ENCODE measurements around the gene SMC3. TPM values are rescaled to one million over a fixed set of nuclear protein-coding genes. Genes with fewer than 3 reads are reported as not detected.
"Not testable (repeated sequence)": the region's sequence is repeated elsewhere in the genome, so short reads cannot be mapped to it uniquely, and the experiment has no call there.

The SMC3 gene
- total RNA-seq, 3 donors from 2014 or later, result 26.6 to 37.8 (median 37.0) TPM

GRCh38 chr10:110617425-110618229 lies 50.1 kb downstream of the SMC3 start:
- no peaks in the 10 kb centered on the region for H3K9me3 ChIP-seq
- no peaks in the 10 kb centered on the region for H3K27me3 ChIP-seq
- H3K4me3 ChIP-seq, result no peak overlapping the region
- H3K27ac ChIP-seq, result no peak overlapping the region
- no peak for DNase-seq (ENCODE audit: low spot score in 2 of 2)
- H3K36me3 ChIP-seq, result no peaks in the 10 kb centered on the region
- no peak for TF ChIP-seq POLR2AphosphoS5 (IDR thresholded peaks at IDR 0.05)
- no peak for TF ChIP-seq POLR2A (IDR thresholded peaks at IDR 0.05)
- no peak for TF ChIP-seq CTCF (IDR thresholded peaks at IDR 0.05)
- intact Hi-C loops (cut with DNase I; ENCODE audit: low total_unique reads), result no loop called here
- no peaks in the 10 kb centered on the region for H3K4me1 ChIP-seq

- no peak for TF ChIP-seq POLR2AphosphoS5 (IDR thresholded peaks at IDR 0.05)
- no peak for TF ChIP-seq POLR2A (IDR thresholded peaks at IDR 0.05)
- no peak for TF ChIP-seq CTCF (IDR thresholded peaks at IDR 0.05)
- Histone ChIP-seq H3K27me3 (no peaks in the 10 kb centered on the region), H3K4me1 (no peaks in the 10 kb centered on the region), H3K27ac (no peak overlapping the region), H3K4me3 (no peak overlapping the region), H3K36me3 (no peaks in the 10 kb centered on the region), H3K9me3 (no peaks in the 10 kb centered on the region)
- DNase-seq (ENCODE audit: low spot score in 2 of 2), result no peak
- intact Hi-C loops (cut with DNase I; ENCODE audit: low total_unique reads), result no loop called here
Measured at GRCh38 chr10:110618230-110618610, 50.7 kb downstream of the SMC3 start.

GRCh38 chr10:110619514-110620397 lies 52.3 kb downstream of the SMC3 start:
- no peaks in the 10 kb centered on the region for H3K36me3 ChIP-seq
- DNase-seq (ENCODE audit: low spot score in 2 of 2), result no peak
- TF ChIP-seq POLR2AphosphoS5 (IDR thresholded peaks at IDR 0.05), result no peak
- no peak for TF ChIP-seq POLR2A (IDR thresholded peaks at IDR 0.05)
- no peak for TF ChIP-seq CTCF (IDR thresholded peaks at IDR 0.05)
- H3K4me3 ChIP-seq, result no peak overlapping the region
- H3K4me1 ChIP-seq, result no peaks in the 10 kb centered on the region
- H3K9me3 ChIP-seq, result no peaks in the 10 kb centered on the region
- H3K27ac ChIP-seq, result no peak overlapping the region
- intact Hi-C loops (cut with DNase I; ENCODE audit: low total_unique reads), result loop anchor here (1.0 kb wide), 1 partner anchor 21 kb away; no protein-coding TSS in a partner anchor
- no peaks in the 10 kb centered on the region for H3K27me3 ChIP-seq

- H3K27ac ChIP-seq, result no peak overlapping the region
- no peaks in the 10 kb centered on the region for H3K36me3 ChIP-seq
- intact Hi-C loops (cut with DNase I; ENCODE audit: low total_unique reads), result no loop called here
- H3K4me1 ChIP-seq, result no peaks in the 10 kb centered on the region
- no peak overlapping the region for H3K4me3 ChIP-seq
- H3K27me3 ChIP-seq, result no peaks in the 10 kb centered on the region
- no peak for DNase-seq (ENCODE audit: low spot score in 2 of 2)
- H3K9me3 ChIP-seq, result no peaks in the 10 kb centered on the region
- no peak for TF ChIP-seq POLR2A (IDR thresholded peaks at IDR 0.05)
- no peak for TF ChIP-seq POLR2AphosphoS5 (IDR thresholded peaks at IDR 0.05)
- TF ChIP-seq CTCF (IDR thresholded peaks at IDR 0.05), result no peak
Measured at GRCh38 chr10:110620398-110620719, 52.9 kb downstream of the SMC3 start.

- H3K27me3 ChIP-seq; H3K36me3 ChIP-seq; H3K4me1 ChIP-seq; DNase-seq (ENCODE audit: low spot score in 2 of 2); H3K4me3 ChIP-seq; H3K9me3 ChIP-seq; H3K27ac ChIP-seq; intact Hi-C loops (cut with DNase I; ENCODE audit: low total_unique reads): not testable (repeated sequence)
Measured at GRCh38 chr10:110623316-110623715, 55.8 kb downstream of the SMC3 start.

Measured in breast epithelium (tissue), 4 donors.